ENCODE results near the gene TNIP3. TPM values are rescaled to one million over a fixed set of nuclear protein-coding genes. Genes with fewer than 3 reads are reported as not detected.

TNIP3 gene
- total RNA-seq, 6 donors from 2014 or later: 0.89 to 8.0 (median 2.3) TPM

DNA sequence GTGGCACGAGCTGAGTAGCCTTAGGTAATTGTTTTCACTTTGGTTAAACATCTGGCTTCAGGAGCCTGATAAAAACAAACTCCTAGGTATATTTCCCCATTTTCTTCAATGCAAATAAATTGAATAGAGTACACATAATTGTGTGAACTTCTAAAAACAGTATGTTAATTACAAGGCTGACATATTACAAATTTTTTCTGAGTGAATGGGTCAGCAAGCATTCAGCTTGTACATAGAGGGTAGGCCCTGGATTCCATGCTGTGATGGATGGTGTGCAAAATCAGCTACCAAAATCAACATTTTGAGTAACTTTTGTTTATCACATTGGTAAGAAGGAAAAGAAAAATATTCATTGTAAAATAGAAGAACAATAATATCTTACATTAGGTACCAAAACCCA is 12.2 kb downstream of the TNIP3 start:
- WGBS, 2 donors: 84 to 95% methylated on average over 1 of the region's 1 CpG
- Histone ChIP-seq H3K27me3 (no peaks in the 10 kb centered on the region), H3K36me3 (no peaks in the 10 kb centered on the region)

DNA sequence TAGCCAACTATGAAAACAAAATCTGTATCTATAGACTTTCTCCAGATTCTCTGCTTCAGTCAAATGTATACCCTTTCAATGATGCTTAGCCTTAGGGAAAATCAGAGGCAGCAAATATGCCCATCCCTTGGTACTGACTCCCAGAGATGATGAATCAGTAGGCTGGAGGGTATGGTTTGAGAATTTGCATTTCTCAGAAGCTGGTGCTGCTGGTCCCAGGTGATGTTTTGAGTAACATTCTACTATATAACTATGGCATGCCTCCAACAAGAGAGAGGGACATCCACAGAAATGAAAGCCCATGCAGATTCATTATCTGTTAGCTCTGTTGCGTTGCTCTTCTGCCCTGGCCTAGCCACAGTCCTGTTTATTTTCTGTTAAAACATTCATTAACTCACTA is 13.6 kb downstream of the TNIP3 start:
- H3K36me3 ChIP-seq: no peaks in the 10 kb centered on the region
- H3K27ac ChIP-seq: peak overlapping the region in 1 of 4 donors; percentile 45
- no peaks in the 10 kb centered on the region for H3K9me3 ChIP-seq
- ATAC-seq (ENCODE audit: low FRiP score in 2 of 2) (no peak), DNase-seq (no peak)
- TF ChIP-seq EP300 (IDR thresholded peaks at IDR 0.05) (no peak), POLR2A (IDR thresholded peaks at IDR 0.05) (no peak), POLR2AphosphoS5 (IDR thresholded peaks at IDR 0.05) (no peak)
- TF ChIP-seq, protein P1, sequence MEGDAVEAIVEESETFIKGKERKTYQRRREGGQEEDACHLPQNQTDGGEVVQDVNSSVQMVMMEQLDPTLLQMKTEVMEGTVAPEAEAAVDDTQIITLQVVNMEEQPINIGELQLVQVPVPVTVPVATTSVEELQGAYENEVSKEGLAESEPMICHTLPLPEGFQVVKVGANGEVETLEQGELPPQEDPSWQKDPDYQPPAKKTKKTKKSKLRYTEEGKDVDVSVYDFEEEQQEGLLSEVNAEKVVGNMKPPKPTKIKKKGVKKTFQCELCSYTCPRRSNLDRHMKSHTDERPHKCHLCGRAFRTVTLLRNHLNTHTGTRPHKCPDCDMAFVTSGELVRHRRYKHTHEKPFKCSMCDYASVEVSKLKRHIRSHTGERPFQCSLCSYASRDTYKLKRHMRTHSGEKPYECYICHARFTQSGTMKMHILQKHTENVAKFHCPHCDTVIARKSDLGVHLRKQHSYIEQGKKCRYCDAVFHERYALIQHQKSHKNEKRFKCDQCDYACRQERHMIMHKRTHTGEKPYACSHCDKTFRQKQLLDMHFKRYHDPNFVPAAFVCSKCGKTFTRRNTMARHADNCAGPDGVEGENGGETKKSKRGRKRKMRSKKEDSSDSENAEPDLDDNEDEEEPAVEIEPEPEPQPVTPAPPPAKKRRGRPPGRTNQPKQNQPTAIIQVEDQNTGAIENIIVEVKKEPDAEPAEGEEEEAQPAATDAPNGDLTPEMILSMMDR (IDR thresholded peaks at IDR 0.05): no peak
- H3K4me3 ChIP-seq: no peak overlapping the region
- 87 to 92% methylated on average over 1 of the region's 1 CpG for WGBS, 2 donors
- H3K27me3 ChIP-seq: no peaks in the 10 kb centered on the region
- H3K4me1 ChIP-seq: peaks cover 0 to 6% (median 0%) of the 10 kb centered on the region in 4 donors

More for the DNA sequence above, 12.2 kb downstream of the TNIP3 start:
- Histone ChIP-seq H3K4me3 (no peak overlapping the region), H3K27ac (no peak overlapping the region), H3K9me3 (no peaks in the 10 kb centered on the region), H3K4me1 (peaks cover 3 to 17% (median 8%) of the 10 kb centered on the region in 4 donors)
- DNase-seq (no peak), ATAC-seq (ENCODE audit: low FRiP score in 2 of 2) (no peak)
- TF ChIP-seq POLR2AphosphoS5 (IDR thresholded peaks at IDR 0.05) (no peak), POLR2A (IDR thresholded peaks at IDR 0.05) (no peak), EP300 (IDR thresholded peaks at IDR 0.05) (no peak)
- TF ChIP-seq, protein P1 (IDR thresholded peaks at IDR 0.05): no peak

DNA sequence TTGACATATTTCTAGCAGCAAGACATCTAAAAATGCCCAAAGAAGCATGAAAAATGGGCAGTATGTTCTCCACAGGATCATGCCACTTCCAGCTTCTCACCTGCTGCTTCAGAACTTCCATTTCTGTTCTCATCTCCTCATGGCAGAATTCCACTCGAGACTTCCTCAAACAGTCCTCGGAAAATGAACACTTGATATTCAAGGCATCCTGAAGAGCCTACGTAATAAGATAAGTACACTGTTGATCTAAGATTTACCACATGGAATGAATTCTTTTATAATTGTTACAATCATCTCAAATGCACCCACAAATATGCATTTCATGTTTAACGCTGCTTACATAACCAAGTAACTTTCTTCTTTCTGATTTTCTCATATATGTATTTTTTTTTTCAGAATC is 14.1 kb downstream of the TNIP3 start:
- no peak for DNase-seq
- TF ChIP-seq POLR2AphosphoS5 (IDR thresholded peaks at IDR 0.05) (no peak), POLR2A (IDR thresholded peaks at IDR 0.05) (no peak), EP300 (IDR thresholded peaks at IDR 0.05) (peak in 2 of 4 donors; percentile 57 to 87)
- Histone ChIP-seq H3K27me3 (no peaks in the 10 kb centered on the region), H3K27ac (peak overlapping the region in 2 of 4 donors; percentile 35 to 45), H3K4me1 (peaks cover 0 to 6% (median 0%) of the 10 kb centered on the region in 4 donors), H3K9me3 (no peaks in the 10 kb centered on the region), H3K4me3 (no peak overlapping the region), H3K36me3 (no peaks in the 10 kb centered on the region)
- WGBS, 2 donors: 69 to 71% methylated on average over 4 of the region's 4 CpGs
- ATAC-seq (ENCODE audit: low FRiP score in 2 of 2): peak in 1 of 2 donors; percentile 22

DNA sequence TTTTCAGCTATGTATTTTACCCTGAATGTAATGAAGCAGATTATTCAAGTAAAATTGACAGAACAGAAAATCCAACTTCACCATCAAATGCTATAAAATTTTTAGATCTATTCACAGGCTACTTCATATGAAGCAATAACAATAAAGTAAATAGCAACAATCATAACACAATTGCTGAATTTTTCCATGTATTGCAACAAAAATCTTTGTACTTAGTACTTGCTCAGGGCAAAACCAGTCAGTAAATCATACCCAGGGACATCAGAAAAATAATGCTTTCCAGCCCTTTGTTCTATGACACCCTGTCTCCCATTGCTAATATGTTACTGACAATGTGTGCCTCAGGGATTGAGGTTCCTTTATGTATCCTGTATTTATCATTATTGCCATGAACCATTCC is 15.5 kb downstream of the TNIP3 start:
- ATAC-seq (ENCODE audit: low FRiP score in 2 of 2): no peak
- Histone ChIP-seq H3K4me3 (no peak overlapping the region), H3K27ac (no peak overlapping the region), H3K4me1 (peaks cover 0 to 4% (median 0%) of the 10 kb centered on the region in 4 donors), H3K27me3 (no peaks in the 10 kb centered on the region), H3K9me3 (no peaks in the 10 kb centered on the region), H3K36me3 (no peaks in the 10 kb centered on the region)
- DNase-seq: no peak
- no peak for TF ChIP-seq POLR2A (IDR thresholded peaks at IDR 0.05)
- no peak for TF ChIP-seq POLR2AphosphoS5 (IDR thresholded peaks at IDR 0.05)
- TF ChIP-seq, protein P1 (IDR thresholded peaks at IDR 0.05): no peak
- no peak for TF ChIP-seq EP300 (IDR thresholded peaks at IDR 0.05)

DNA sequence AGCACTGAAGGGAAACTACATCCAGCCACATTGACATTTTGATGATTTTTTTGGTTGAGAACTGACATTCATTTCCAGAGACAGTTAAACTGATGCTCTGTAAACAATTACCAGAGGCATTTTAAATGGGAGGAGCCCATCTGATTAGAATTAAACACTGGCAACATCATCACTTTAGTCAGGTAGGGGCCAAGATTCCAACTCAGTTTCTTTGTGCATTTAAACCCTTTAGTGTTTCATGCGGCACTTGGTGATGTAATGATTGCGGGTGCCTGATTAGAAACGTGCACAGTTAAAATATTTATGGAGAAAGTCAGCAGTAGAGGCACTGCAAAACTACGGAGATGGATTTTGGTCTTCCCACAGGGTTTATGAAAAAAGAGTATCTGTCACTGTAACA is 16.1 kb downstream of the TNIP3 start:
- H3K36me3 ChIP-seq: no peaks in the 10 kb centered on the region
- H3K27ac ChIP-seq: no peak overlapping the region
- no peaks in the 10 kb centered on the region for H3K9me3 ChIP-seq
- no peaks in the 10 kb centered on the region for H3K27me3 ChIP-seq
- 68 to 69% methylated on average over 4 of the region's 4 CpGs for WGBS, 2 donors
- ATAC-seq (ENCODE audit: low FRiP score in 2 of 2) (no peak), DNase-seq (no peak)
- no peak overlapping the region for H3K4me3 ChIP-seq
- no peaks in the 10 kb centered on the region for H3K4me1 ChIP-seq
- TF ChIP-seq POLR2AphosphoS5 (IDR thresholded peaks at IDR 0.05) (no peak), EP300 (IDR thresholded peaks at IDR 0.05) (no peak), POLR2A (IDR thresholded peaks at IDR 0.05) (no peak)
- TF ChIP-seq, protein P1 (IDR thresholded peaks at IDR 0.05): no peak
